Measurements from ENCODE around the gene LHPP. TPM values are rescaled to one million over a fixed set of nuclear protein-coding genes. Genes with fewer than 3 reads are reported as not detected.
A peak's percentile ranks its signal among the peaks of the same experiment; 100 is the strongest.
"Not testable (repeated sequence)": the region's sequence is repeated elsewhere in the genome, so short reads cannot be mapped to it uniquely, and the experiment has no call there.

The LHPP gene
- polyA plus RNA-seq, 5 donors: 11.4 to 17.7 (median 13.0) TPM

- no peak for DNase-seq
Measured at GRCh38 chr10:124534826-124535601, 73.4 kb downstream of the LHPP start.

DNA sequence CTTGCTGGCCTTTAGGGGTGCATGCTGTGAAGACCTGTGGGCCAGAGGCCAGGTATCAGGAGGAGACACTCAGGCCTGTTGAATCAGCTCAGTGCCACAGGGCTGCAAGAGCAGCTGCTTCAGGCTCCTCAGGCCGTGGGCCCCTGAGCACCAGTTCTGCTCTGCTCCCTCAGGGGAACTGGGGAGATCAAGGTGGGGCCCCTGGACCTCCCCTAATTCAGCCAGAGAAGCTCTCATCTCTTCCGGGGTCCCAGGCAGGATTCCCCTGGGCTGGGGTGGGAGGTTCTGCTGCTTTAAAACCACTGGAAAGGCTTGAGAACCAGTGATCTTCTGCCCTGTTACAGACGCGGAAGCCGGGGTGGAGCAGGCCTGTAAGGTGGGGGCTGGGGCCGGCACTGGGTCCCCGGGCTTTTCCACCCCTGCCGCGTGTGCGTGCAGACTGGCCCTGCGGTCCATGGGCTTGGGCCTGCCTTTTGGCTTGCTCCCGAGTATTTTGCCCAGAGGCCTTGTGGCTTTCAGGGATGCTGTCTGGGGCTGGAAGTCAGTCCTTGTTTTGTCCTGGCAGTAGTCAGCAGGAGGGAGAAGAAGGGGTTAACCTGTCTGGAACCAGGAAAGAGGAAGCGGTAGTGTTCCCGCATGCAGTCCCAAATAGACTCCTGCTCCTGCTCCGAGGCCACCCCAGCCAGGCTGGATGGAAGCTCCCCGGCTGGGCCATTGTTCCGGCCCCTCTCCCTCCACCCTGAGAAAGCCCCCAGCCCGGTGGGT is 74.3 kb downstream of the LHPP start:
- no peak for DNase-seq

DNA sequence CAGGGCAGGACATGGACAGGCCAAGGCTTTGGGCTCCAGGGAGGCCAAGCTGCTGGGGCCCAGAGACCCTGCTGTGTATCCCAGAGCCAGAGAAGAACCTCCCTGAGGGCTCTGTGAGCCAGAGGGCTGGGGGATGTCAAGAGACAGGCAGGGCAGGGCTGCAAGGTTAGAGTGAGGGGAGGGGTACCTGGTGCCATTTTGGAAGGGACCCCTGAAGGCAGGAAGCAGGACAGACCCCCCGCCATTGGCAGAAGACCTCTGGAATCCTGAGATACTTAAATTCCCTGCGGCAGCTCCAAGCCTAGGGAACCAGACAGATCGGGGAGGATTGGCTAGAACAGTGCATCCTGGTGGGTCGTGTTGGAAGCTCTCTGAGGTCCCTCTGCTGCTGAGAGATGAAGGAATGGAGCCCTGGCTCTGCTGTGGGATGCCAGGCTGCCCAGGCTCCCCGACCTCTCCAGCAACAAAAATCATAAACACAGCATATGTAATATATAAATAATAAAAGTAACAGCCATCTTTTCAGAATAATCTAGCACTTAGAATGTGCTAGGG is 75.0 kb downstream of the LHPP start:
- DNase-seq: no peak

GRCh38 chr10:124537166-124537725 is 75.6 kb downstream of the LHPP start:
- no peak for DNase-seq

GRCh38 chr10:124537891-124538290 is 76.3 kb downstream of the LHPP start:
- DNase-seq: no peak

DNA sequence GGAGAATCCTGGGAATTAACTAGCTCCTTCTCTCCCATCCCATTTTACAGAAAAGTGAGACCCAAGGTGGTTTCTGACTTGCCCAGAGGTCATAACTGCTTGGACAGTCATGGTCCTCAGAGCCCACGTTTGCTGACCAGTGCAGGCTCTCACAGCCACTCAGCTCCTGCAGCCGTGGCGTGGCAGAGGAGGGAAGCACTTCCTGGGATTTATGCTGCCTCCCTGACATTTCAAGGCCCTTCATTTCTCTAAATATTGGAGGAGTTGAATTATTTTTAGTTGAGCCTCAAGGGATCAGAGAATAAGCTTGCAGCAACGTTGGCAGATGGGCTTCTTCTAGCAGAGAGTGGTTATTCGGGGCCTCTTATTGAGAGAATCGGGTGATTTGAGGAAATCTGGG is 77.1 kb downstream of the LHPP start:
- no peak for DNase-seq

GRCh38 chr10:124539935-124540641 is 78.5 kb downstream of the LHPP start:
- peak in 1 of 2 donors; percentile 50 for DNase-seq

DNA sequence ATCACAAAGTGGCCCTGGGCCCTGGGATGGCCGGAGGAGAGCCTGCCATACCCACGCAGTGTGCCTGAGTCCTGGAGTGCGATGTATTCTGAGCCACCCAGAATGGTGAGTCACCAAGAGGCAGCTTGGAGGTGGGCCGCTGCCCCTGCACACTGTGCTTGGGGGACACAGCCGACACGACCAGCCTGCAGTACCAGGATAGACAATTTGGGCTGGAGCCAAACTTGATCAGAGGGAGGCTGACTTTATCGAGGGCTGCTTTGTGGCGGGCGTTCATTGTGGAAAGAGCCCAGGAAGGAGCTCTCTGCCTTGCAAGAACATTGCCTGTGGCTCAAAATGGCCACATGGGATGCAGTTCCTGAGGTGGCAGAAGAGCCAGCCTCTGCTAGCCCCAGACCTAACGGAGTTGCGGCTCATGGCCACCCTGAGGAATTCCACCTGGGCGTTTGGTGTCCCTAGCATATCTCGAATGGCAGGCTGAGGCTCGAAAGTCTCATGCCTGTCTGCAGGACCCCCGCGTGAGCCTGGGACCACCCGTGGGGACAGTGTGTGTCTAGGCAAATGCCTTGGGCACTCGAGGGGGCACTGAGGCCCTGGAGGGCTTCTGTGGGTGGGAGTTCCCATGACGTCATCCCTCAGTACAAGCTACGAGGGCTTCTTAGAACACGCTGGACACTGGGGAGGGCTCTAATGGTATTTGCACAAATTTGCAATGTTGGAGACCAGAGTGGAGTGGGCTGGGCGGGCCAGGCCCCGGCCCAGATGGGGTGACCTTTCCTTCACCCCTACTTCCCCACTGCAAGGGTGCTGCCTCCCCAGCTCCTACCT is 79.7 kb downstream of the LHPP start:
- no peak for DNase-seq

- no peak for DNase-seq
Measured at GRCh38 chr10:124542336-124542735, 80.7 kb downstream of the LHPP start.

DNA sequence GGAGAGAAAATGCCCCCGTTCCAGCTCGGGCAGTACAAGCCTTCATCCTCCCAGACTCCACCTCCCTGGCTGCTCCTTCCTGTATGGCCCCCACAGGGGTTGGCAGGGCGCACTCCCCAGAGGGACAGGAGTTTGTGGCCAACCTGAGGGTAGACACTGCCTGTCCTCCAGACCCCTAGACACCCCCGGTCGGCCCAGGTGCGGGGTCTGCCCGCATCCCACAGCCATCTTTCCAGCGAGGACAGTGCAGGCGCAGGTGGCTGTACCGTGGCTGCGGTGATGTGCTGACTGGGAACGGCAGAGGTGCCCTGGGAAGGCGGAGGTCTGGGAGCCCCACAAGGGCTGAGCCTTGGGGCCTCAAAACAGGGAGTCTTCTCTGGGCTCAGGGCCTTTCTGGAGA is 81.5 kb downstream of the LHPP start:
- DNase-seq: no peak

DNA sequence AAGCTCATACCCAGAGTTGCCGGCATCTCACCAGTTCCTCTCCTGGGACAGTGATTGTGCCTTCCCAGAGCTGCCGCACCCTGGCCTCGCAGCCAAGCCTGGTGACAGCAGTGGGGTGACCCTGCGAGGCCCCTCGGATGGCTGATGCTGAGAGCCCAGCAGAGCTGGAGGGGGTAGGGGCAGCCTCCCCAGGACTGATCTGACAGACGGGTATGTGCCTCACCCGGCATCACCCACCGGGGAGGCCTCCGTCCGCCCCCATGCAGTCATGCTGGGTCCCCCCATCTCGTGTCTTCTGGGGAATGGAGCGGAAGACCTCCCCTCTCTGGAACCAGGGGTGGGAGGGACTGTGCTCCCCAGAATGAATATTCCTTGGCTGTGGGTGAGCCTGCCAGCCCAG is 82.3 kb downstream of the LHPP start:
- DNase-seq: no peak

- DNase-seq: no peak
Measured at GRCh38 chr10:124544711-124545110, 83.1 kb downstream of the LHPP start.

DNA sequence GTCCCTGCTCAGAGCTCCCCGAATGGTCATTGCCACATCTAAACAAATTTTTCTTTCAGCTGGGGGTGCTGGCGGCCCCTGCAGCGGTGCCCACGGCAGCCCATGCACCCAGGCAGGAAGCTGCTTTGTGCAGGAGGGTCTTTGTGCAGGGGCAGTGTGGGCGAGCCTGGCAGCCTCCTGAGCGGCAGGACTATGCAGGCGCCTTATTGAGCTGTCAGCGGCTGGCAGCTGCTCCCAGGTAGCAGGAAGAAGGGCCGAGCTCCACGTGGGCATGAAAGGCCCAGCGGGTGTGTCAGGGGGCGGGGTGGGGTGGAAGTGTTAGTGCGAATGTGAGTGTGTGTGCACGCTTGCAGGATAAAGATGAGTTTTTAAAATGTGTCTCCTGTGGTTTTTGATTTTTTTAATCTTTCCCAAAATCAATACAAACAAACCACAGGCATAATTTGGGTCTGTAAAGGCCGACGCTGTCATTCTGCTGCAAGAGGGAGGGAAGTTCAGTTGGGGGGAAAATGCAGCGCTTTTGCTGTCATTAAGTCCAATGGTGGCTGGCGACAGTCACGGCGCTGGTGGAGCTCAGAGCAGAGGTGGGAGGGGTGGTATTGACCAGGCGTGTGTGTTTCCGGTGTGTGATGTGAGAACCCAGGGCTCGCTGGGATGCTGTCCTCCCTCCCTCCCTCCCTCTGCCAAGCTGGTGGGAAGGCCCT is 83.9 kb downstream of the LHPP start:
- no peak for DNase-seq

DNA sequence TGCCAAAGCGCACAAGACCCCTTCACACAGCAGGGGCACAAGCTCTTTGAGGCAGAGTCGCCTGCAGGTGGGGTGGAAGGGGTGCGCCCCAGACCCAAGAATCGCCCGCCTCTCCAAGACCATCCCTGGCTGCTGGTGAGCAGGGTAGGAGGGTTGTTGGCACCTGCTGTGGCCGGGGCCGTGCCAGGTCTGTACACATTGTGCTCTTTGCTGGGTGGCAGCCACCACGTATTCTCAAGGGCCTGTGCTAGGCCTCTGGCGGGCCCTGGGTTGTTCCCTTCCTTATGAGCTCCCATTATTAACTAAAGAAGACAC is 84.4 kb downstream of the LHPP start:
- DNase-seq: no peak

DNA sequence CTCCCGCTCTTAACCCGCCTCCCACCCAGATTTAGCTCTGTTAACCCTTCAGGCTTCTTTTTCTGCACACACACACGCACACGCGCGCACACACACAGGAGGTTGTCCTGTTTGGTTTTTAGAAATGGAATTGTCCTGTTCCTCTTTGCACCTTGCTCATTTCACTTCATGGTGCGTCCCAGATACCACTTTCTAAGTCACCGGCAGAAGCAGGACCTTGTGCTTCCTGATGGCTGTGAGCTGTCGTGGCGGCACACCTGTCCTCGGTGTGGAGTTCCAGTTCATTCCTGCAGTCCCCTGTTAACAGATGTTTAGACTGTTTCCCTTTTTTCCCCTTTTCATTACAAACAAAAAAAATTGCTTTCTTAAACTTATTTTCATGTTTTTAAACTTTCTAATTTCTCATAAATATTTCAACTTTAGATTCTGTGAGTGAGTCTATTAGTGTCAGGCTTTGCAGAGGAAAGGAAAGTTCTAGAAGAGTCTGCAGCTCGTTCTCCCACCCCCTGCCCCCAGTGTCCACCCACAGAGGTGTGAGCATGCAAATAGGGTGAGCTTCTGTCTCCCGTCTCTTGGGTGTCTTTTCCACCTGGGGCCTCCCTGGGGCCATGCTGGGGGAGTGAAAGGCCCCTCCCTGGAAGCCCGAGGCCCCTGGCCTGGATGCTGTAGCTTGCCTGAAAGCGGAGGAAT is 85.5 kb downstream of the LHPP start:
- no peak for DNase-seq

DNA sequence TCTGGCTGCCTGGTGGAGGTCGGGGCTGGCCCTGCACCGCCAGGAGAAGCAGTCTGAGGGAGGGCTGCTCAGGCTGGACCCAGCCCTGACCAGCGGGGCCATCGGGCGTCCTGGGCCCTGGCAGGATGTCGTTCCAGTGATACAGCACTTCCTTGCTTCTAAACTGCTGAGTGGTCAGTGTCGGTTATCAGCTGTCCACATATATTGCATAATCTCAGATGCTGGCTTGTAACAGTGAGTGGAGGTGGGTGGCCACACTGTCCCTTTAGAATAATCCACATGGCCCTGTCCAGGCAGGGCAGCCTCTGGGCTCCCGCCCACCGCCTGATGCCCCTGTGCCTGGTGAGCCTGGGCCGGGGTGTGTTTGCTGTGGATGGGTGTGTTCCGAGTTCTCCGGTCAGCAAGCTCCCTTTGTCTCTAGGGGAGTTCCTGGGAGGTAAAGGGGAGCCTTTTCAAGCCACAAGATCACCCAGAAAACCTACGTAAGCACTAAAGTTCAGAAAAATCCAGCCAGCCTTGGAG is 86.1 kb downstream of the LHPP start:
- DNase-seq: peak in 1 of 2 donors; percentile 45

GRCh38 chr10:124549171-124549570 is 87.5 kb downstream of the LHPP start:
- DNase-seq: not testable (repeated sequence)

DNA sequence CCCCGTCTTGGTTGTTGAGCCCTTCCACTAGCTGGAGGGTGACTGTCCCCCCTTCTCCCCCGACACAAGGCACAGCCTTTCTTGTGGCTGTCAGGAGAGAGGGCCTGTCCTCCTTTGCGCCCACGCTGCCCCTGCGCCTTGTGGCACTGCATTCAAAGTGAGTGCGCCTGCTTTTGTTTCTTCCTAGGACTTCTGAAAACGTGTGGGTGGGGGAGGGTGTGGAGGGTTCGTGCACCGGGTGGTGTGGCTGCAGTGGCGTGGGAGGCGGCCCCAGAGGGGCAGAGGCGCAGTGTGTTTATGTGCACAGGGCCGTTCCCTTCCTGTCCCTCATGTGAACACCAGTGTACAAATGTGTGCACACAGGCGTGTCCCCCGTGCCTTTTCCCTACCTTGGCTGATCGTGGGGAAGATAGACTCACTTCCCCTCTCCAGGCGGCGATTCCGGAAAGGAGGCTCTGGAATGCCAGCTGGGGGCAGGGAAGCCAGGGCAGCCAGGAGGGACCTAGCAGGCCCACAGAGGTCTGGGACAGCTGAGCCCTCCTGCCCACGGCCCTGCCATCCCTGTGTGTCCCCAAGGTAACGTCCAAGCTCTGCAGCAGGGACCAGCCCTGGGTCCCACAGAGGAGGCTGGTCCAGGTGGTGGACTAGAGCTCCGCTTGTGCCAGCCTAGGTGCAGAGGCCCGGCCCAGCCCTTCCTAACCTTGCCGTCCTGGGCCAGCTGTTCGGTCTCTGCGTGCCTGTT is 88.8 kb downstream of the LHPP start:
- DNase-seq: no peak

DNA sequence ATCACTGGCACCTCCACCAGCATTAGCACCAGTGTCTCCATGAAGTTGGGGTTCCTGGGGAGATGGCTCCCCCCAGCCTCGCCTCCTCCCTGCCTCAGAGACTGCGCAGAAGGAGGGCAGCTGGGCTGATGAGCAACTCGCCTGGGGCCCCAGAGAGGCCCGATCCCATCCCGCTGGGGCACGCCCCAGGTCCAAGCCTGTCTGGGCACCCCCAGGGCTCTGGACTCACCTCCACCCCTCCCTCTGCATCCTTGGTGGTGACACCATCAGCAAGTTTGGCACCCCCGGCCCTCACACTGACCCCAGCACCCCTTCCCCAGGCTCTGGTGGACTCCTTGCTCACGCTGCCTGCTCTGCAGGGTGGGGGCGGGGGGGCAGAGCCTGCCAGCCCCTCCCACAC is 89.5 kb downstream of the LHPP start:
- no peak for DNase-seq
